Left forelimb (tissue), 1 donor: Measurements from ENCODE around the gene EPN2.

Experiments used
- DNase-seq: peaks from one replicate; pipeline ENCODE4 v3.0.0-alpha.2; 2018; ENCODE audit warnings: low spot score

Gene EPN2

GRCh38 chr17:19381741-19382444 is 144.7 kb downstream of the EPN2 start:
- peak; percentile 60 for DNase-seq

GRCh38 chr17:19382531-19383444 is 145.6 kb downstream of the EPN2 start:
- DNase-seq, result peak; percentile 64

DNA sequence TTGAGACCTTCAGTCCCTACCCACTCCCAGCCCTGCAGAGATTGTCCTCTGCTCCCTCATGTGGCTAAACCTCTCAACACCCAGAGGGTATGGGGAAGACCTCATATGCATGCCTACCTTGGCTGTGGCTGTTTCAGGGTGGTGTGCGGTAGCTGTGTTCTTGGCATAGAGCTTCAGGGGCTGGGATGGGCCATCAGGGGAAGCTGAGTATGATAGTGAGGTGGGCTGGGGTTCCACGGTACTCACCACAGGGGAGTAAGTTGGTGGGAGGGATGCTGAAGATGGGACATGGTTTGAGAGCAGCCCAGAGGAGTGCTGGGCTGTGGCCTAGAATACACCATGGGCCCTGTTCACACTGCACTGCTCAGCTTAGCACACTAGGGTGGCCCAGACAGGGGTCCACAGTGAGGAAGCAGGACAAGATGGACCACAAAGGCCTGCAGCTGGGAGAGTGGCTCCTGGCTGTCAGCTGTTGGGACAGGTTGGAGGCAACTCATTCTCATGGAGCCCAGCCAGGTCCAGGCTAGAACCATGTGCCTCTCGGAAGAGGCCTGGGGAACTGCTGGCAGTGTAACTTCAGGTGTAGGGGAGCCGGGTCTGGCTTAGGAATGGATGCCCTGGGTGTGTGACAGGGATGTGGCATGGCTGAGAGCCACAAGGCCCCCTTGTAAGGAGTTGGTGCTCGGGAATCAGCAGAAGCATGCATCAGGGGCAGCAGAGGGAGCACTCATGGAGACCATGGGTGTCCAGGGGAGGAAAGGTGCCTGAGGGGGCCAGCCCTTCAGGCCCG is 146.7 kb downstream of the EPN2 start:
- peak; percentile 61 for DNase-seq

- peak; percentile 92 for DNase-seq
Observed at GRCh38 chr17:19384723-19385391, 147.7 kb downstream of the EPN2 start.

DNA sequence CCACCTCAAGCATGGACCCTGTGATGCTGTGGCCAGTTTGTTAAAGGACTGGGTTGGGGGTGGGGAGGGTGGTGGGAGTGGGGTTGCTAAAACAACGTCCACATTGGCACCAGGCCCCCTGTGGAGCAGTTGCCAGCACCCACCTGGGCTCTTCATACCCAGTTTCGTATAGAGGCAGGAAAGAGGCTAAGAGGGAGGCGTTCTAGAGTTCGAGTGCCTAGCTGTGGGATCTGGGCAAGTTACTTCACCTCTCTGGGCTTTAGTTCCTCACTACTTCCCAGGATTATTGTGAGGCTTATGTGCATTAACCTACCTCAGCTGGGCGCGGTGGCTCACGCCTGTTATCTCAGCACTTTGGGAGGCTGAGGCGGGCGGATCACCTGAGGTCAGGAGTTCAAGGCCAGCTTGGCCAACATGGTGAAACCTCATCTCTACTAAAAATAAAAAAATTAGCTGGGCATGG is 148.4 kb downstream of the EPN2 start:
- no peak for DNase-seq
